HL-60 (cell line): ENCODE results near the gene ATP9B.

ENCODE experiments used
- DNase-seq, 2 experiments: peaks; one replicate each; pipeline ENCODE4 v3.0.0-alpha.2; 2010 to 2020; ENCODE audit warnings: low read depth in 1 of 2, low spot score in 1 of 2
- H3K27ac ChIP-seq: fragments of 250-450 bp; sonication (Bioruptor Pico); replicated peaks from 2 replicates; pipeline ENCODE4 v1.5.1; 2020; ENCODE audit warnings: mild to moderate bottlenecking, moderate library complexity
- H3K27me3 ChIP-seq: fragments of 250-450 bp; sonication (Bioruptor Pico); 2 replicates; pipeline ENCODE4 v1.5.1; 2021; ENCODE audit warnings: mild to moderate bottlenecking, moderate library complexity; ENCODE audit not compliant: insufficient read depth, poor library complexity, severe bottlenecking
- H3K4me3 ChIP-seq: replicated peaks from 2 replicates; pipeline ENCODE4 v1.5.1; 2011; ENCODE audit warnings: mild to moderate bottlenecking, control low read depth, low read length; ENCODE audit not compliant: insufficient read depth
- GABPA ChIP-seq: IDR thresholded peaks from 2 replicates; pipeline ENCODE4 v1.6.1; 2012; ENCODE audit warnings: low read depth
- POLR2AphosphoS5 ChIP-seq: IDR thresholded peaks from 2 replicates; pipeline ENCODE4 v1.6.1; 2012; ENCODE audit warnings: low read depth
- REST ChIP-seq: IDR thresholded peaks from 2 replicates; pipeline ENCODE4 v1.6.1; 2012; ENCODE audit warnings: low read depth; ENCODE audit not compliant: insufficient replicate concordance
- SPI1 ChIP-seq: IDR thresholded peaks from 2 replicates; pipeline ENCODE4 v1.6.1; 2012; ENCODE audit warnings: low read depth, mild to moderate bottlenecking, borderline replicate concordance
- TF ChIP-seq, protein P1 (sequence below): IDR thresholded peaks from one replicate; pipeline ENCODE4 v1.5.1; 2011; ENCODE audit warnings: low read length, control low read depth, inconsistent platforms; ENCODE audit not compliant: insufficient read depth

ATP9B gene

GRCh38 chr18:79139206-79139605 lies 70.0 kb downstream of the ATP9B start:
- Histone ChIP-seq H3K4me3 (no peak overlapping the region), H3K27ac (no peak overlapping the region), H3K27me3 (no peaks in the 10 kb centered on the region)
- TF ChIP-seq, protein P1, sequence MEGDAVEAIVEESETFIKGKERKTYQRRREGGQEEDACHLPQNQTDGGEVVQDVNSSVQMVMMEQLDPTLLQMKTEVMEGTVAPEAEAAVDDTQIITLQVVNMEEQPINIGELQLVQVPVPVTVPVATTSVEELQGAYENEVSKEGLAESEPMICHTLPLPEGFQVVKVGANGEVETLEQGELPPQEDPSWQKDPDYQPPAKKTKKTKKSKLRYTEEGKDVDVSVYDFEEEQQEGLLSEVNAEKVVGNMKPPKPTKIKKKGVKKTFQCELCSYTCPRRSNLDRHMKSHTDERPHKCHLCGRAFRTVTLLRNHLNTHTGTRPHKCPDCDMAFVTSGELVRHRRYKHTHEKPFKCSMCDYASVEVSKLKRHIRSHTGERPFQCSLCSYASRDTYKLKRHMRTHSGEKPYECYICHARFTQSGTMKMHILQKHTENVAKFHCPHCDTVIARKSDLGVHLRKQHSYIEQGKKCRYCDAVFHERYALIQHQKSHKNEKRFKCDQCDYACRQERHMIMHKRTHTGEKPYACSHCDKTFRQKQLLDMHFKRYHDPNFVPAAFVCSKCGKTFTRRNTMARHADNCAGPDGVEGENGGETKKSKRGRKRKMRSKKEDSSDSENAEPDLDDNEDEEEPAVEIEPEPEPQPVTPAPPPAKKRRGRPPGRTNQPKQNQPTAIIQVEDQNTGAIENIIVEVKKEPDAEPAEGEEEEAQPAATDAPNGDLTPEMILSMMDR = no peak
- TF ChIP-seq SPI1 (no peak), GABPA (no peak), POLR2AphosphoS5 (no peak), REST (no peak)
- DNase-seq = no peak

GRCh38 chr18:79147014-79147413 lies 77.8 kb downstream of the ATP9B start:
- no peak for TF ChIP-seq POLR2AphosphoS5
- TF ChIP-seq REST = no peak
- TF ChIP-seq SPI1 = no peak
- TF ChIP-seq, protein P1 = no peak
- TF ChIP-seq GABPA = no peak
- H3K27ac ChIP-seq = no peak overlapping the region

GRCh38 chr18:79151191-79151590 lies 82.0 kb downstream of the ATP9B start:
- Histone ChIP-seq H3K4me3 (no peak overlapping the region), H3K27me3 (no peaks in the 10 kb centered on the region), H3K27ac (no peak overlapping the region)
- DNase-seq = no peak
- TF ChIP-seq, protein P1 = no peak
- TF ChIP-seq REST (no peak), SPI1 (no peak), POLR2AphosphoS5 (no peak), GABPA (no peak)

More at GRCh38 chr18:79147014-79147413, 77.8 kb downstream of the ATP9B start:
- DNase-seq = no peak
- Histone ChIP-seq H3K27me3 (no peaks in the 10 kb centered on the region), H3K4me3 (no peak overlapping the region)
